Fibroblast of upper back skin (primary cell): ENCODE measurements around the gene RAB31.

ENCODE experiments used
- DNase-seq: peaks from one replicate; pipeline ENCODE4 v3.0.0-alpha.2; 2013

The RAB31 gene

DNA sequence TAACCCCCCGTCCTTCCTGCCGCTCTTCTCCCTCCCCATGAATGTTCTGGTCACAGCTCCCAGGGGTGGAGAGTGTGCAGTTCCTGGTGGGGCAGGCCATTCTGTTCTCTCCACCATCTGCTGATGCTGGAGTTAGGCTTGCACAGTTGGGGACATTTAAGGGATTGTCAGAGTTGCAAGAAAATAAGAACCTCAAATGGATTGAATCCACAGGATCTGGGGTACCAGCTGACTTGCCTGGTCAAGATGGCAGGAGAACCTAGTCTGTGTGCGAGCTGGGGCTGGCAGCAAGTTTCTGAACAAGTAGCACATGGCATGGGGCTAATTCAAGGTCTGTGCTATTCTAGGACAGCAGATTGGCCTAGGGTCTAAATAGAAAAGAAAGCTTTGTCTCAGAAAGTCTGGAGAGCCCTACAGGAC, 116.9 kb downstream of the RAB31 start:
- no peak for DNase-seq

DNA sequence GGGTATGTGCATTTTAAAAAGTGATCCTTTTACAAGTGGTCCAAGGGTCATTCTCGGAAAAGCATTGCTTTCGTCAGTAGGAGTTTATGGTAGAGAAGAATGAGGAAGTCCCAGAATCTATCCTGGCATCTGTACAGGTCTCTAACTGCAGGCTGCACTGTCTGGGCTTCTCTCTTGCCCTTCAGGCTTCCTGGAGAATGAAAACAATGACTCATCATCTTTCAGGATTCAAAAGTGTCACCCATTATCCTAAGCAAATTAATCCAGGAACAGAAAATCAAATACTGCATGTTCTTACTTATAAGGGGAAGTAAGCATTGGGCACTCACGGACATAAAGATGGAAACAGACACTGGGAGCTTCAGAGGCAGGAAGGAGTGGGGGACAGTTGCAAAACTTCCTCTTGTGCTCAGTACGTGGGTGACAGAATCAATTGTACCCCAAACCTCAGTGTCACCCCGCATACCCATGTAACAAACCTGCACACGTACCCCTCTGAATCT, 117.5 kb downstream of the RAB31 start:
- peak; percentile 92 for DNase-seq

DNA sequence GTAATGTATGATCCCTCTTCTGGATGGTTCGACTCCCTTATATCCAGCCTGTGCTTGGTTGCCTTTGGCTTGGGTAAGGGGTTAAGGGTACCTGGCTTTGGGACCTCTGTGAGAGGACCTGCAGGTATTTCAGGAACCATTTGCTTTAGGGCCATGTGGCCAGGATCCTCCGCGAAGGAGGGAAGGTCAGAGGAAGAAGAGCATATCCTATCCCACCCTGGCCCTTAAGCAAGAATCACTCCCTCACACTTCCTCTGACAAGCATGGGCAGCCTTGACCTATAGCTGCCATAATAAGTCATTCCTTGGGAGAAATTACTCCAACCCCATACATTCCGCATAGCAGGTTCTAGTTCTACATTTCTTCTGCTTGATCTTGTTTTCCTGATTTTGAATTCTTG, 118.6 kb downstream of the RAB31 start:
- DNase-seq: no peak

DNA sequence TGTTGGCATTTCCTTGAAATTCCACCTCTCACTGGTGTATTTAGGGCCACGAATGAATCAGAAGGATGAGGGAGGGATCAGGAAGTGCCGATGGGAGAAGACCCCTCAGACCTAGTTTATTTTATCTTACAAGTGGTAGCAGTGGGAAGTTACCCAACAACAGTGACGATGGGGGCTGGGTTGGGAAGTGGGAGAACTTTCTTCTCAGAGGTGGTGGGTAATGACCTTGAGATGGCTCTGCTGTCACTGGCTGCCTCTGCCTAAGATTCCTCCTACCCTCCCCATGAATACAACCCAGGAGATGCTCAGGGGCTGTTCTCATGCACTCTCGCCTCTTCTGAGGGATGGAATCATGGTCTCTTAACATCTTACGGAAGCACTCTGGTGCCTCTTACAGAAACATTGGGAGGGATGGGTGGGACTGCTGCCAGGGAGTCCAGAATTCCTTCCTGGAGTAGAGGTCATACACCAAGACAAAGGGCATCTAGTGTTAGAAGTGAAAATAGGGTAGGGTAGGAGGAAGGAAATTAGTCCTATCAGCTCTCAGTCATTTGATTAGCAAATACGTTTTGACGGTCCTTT, 119.2 kb downstream of the RAB31 start:
- no peak for DNase-seq

DNA sequence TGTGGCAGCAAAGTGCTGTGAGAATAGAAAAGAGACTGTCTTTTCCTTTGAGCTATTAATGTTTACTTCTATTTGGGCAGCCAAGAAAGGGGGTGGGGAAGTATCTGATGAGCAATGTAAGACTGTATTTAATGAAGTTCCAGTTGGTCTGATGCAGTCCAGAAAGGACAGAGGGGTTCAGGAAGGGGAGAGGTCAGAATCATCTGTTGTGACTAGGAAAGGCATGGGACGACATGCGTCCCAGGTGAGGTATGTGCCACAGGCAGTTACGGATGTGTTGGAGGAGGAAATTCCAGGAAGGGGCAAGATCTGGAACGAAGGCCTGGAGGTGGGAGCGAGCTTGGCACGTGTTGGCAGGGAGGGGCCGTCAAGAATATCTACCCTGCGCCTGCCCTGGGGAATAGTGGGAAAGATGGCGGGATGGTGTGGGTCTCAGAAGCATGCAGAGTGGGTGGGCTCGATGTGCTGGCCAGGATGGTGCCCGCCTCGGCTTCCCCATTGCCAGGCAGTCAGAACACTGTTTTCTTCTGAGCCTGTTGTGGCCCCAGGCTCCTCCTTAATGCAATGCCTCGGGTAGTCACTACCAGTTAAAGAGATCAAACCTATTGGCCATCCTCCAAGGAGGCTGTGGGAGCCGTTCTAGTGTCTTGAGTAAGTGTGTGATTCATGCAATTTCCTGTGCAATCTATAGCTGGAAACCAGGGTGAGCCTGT, 119.8 kb downstream of the RAB31 start:
- peak; percentile 99 for DNase-seq

DNA sequence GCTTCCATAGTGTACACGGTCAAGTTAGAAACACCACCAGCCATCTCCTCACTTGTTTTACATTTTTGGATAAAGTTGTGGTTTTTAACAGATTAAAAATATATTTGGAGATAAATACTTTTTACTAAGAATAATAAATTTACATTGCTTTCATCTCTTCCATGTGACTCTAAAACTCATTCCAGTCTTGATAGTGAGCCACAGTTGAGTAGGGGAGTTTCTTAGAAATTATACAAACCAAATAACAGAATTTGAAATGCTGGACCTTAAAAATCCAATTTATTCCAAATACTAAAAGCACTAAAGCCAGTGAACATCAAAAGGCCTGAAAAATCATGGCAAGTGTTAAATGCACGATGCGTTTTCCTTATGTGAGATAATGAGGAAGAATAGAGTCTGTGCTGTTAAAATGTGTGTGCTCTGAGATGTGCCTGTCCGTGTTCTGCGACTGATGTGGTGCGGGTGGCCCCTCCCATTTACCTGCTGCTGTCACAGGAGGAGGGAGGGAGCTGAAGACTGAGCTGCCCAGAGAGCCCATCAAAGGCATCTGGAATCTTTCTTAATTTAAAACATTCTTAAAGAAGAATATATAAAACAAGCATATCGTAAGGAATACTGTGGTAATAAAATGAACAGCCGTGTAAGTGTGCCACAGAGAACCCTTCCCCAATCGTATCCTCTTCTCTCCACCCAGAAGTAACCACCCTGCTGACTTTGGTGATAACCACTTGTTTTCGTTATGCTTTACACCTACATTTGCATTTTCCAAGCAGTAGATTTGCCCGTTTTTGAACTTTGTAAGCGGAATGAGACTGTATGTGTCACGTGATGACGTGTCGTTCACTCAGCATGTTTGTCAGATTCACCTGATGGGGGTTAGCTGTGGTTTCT, 120.7 kb downstream of the RAB31 start:
- DNase-seq: no peak

DNA sequence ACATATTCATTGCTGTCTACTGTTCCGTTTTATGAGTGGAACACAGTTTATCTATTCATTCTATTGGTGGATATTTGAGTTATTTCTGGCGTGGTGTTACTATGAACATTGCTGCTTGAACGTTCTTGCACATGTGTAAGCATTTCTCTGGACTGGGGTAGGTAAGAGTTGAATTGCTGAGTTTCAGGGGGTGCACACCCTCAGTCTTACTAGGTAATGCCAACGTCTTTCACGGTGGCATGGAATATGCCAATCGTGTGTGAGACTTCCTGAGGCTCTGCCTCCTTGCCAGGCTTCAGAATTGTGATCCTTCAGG, 121.3 kb downstream of the RAB31 start:
- DNase-seq: no peak

DNA sequence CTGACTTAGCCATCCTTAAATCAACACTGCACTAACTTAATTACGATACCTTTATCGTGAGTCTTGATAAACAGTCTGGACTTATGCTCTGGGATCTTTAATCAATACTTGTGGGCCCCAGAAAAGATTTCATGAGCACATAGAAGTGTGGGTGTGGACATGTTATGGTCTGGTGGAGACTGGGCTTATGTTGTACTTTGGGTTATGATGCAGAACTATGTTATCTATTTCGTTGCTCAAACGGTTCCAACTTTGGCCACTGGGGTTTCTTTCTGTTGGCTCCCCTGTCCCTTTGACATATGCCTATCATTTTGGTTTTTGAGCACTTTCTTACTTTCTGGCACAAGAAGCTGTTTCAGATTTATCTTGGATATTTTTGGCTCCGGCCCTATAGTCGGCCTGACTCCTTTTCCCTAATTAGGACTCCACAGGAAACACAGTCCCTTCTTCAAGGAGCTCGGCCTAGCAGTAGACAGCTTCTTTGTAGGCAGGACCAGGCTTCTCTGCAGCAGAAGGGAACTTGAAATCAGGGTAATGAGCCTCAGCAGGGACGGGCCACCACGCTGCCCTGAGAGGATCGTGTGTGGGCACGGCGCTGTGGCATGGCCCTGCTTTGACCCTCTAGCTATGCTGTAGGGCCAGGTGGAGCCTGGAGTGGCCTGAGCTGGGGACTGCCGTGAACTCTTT, 123.1 kb downstream of the RAB31 start:
- DNase-seq: no peak

DNA sequence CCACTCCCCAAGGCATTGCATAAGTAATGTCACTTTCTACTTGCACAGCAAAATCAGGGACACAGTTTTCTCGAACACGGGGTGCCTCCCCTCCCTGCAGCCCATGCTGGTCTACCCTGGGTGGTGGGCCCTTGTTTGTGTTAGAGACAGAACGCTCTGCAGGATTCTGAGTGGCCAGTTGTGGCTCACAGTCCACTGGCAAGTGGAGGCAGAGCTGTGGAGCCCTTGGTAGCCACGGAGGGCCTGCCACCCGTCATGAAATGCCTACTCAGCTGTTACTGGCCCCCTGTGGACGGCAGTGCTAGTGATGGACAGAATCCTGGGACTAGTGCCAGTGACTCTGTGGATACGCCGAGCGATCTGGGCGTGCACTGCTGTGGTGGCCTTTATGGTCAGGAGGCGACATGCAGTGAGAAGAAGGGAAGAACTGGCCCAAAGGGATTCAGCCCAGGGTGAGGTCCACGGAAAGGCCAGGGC, 123.7 kb downstream of the RAB31 start:
- no peak for DNase-seq

DNA sequence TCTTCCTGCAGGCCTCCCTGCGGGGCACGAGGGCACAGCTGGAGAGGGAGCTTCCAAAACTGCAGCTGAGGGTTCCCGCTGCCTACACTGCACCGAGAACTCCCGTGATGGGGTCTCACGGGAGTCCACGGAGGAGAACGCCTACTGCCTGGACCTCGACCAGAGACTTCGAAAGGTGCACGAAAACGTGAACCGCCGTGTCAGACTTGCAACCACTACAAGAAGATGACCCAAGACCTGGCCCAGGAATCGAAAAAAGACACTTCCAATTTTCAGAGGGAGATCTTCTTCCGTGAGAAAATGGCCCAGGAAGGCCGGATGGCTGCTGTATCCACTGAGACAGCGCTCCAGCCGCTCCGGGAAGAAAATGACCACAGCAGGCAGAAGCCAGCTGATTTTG, 124.8 kb downstream of the RAB31 start:
- DNase-seq: no peak

DNA sequence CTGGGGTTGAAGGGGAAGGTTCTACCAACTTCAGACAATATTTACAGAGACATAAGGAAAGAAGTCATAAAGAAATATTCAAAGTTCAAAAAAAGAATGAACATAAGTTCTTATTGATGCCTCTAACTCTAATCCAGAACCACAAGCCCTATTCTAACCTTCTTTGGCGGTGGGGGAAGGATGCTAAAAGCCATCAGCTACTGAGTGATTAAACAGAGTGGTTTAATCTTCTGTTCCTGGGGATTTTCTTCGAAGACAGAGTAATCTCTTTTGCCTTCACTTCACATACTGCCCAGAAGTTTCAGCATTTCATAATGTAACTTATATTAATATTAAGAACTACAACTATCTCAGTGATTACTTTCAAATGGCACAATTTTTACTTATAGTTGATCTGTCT, 126.5 kb downstream of the RAB31 start:
- DNase-seq: no peak

DNA sequence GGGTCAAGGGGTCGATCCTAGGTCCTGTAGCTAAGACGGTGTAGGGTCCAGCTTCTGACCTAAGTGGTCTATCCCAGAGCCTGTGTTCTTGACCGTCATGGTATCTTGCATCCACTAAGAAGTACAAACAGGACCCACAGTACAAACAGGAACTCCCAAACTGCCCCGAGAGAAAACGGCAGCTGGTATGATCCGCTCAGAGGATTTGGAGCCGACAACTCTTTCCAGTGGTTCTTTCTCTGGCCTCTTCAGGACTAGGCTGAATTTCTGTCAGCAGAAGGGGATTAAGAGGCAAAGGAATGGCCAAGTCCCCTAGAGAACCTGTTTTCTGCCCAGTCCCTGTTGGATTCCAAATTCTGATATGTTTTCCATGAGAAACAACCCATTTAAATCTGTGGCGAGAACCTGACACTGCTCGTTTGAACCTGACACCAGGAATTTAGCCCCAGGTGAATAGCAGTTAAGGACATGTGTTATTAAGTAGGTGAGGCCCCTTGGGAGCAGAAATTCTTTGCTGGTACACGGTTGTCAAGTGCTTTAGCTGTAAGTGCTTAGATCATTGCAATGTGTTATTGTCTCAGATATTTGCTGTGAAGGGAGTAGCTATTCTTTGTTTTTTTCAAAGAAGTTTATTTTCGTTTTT, 127.1 kb downstream of the RAB31 start:
- DNase-seq: no peak

DNA sequence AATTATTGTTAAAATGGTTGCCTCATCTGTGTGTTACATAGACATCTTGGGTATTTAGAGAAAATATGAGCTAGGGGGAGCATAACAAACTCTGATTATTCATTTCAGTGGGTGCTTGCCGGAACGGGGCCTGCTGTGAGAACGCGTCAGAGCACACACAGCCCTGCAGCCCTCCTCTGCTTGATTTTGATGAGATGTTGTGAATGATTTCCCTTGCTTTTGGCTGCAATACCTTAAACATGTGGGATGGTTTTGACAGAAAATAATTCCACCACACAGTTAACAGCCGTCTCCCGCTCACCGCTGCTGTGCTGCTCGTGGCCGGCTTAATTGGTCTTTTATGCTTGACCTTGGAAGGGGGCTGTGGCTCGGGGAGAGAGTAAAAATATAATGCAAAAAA, 127.7 kb downstream of the RAB31 start:
- DNase-seq: peak; percentile 65

DNA sequence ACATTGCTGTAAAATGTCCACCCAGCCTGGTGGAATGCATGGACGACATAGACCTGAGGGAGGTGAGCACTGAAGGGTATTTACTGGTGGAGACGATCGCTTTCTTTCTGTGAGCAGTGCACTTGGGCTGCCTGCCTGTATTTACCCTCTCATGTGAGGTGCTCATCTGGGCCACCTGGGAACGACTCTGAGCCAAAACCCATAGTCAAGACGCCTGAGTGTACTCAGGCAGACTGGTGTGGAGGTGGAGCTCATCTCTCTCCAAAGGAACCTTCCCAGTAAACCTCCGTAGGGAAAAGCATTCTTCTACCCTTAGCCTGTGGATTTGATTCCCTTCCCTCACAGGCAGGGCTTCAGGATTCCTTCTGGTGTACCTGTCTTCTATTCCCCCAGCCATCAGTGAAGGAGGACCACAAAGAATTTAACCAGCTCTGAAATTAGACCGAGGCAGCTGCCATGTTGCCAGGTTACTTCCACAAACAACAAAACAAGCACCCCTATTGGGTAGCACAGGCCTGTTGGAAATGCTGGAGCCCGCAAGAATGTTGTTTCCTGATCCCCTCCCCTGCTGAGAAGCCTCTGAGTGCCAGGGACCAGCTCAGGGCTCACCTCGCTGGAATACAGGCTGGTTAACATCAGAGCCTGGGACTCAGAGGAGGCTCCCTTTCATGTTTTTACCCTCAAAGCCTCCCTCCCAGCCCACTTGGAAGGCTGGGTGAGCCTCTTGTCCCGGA, 130.2 kb downstream of the RAB31 start:
- DNase-seq: peak; percentile 65

DNA sequence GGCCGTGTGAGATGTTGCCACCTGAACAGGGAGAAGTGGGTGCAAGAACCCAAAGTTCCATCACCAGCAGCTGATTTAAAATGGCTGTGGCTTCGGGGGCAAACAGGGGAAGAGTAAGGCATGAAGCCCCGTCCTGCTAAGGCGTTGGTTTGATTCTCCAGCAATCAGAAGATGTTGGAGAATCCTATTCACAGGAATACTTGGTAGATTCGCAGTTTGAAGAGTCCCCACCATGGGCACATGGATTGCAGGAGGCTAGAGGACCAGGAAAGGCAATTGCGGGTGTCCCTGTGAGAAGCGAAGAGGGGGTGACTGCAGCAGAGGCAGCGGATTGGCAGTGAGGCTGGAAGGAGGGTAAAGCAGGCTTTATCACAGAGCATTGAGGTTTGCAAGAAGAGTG, 131.1 kb downstream of the RAB31 start:
- no peak for DNase-seq

DNA sequence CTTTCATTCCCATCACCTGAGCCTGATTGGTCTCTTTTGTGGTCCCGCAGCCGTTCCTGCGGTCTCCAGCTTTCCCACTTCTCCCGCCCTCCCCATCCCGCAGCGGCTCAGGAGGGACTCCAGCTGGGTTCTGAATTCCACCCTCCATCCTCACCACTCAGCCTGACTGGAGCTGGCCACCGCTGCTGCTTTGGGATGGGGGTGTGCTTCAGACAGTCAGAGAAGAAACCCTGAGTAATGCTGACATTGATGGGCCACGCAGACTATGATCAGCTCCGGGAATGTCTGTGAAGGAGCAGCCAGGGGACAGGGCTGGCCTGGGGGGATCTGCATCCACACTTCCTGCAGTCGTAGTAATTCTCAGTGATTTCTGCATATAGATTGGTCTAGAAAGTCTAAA, 131.8 kb downstream of the RAB31 start:
- peak; percentile 61 for DNase-seq

DNA sequence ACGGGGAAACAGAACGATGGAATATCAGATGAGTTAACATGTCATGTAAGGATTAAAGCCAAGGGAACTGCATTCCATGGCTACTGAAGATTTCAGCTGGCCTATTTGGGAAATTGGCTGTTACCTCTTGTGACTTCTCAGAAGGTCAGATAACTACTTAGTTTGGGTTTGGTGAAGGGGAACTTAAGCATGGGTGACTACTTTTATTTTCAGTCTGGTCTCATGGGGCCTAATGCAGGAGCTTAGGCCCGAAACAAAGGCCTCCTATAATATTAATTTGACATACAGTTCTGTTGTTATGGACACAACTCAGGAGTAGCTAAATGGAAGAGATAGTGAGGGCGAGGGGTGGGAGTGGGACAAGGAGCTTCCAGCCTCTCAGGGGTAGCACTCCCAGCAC, 133.7 kb downstream of the RAB31 start:
- no peak for DNase-seq

DNA sequence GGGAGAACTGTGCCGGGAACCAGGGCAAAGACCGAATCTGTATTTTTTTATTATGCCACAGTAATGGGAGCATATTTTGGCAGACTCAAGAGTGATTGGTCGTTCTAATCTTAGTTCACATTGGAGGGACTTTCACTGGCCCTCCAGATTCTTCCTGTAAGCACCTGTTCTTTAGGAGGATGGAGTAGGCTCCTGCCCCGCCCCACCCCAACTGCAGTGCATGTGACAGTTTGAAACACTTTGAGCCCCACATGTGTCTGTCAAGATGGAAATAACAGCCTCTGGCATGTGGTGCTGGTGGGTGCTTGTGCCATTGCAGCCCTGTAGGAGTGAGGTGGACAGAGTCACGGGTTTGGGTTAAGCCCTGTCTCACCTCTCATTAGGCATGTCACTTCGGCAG, 134.3 kb downstream of the RAB31 start:
- DNase-seq: no peak

DNA sequence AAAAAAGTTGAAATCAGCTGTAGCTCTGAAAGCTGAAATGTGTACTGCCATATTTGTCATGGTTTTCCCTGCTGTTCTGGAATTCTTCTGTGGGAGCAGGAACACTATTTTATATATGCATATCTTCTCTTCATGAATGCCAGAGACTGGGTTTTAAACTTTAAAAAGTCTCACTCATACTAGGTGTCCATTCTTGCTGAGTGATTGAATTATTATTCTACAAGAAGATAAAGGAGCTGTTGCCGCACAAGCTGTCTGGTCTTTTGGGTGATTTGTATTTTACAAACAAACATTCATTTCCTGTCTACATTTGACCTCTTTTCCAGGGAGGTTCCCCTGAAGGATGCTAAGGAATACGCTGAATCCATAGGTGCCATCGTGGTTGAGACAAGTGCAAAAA, 137.2 kb downstream of the RAB31 start:
- no peak for DNase-seq

DNA sequence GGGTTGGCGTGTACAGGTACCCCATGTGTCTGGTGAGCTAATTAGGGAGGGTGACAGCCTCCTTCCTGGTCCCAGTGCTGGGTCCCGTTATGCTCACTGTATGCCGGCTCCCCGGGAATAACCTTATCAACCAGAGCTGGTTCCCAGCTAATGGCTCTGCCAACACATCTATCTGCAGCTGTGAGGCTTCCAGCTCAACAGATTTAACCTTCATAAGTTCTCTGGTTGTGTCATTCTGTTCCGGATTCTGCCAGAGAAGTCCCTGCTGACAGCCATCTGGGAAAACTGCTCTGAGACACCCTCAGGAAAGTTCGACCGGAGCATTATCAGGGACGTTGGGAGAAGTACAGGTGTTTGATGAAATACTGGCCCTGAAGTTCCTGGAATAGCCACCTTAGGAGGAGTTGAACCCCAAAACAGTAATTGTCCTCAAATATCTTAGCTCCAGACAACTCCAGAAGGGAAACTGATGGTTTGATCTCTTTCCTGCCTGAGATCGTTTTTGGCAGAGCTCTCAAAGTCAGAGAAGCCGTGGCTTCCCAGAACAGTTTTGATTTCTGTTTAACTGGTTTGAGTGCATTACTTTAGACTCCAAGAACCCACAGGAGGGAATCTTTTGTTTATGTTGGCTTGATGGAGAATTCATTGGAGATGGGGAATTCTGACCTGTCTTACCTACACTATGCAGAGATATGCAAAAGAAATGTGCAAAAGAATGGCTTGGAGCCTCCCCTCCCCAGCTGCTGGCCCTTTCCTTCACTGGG, 138.2 kb downstream of the RAB31 start:
- DNase-seq: peak; percentile 50
